Adrenal gland (tissue), 12 donors: ENCODE measurements around the gene KCNIP3. TPM values are rescaled to one million over a fixed set of nuclear protein-coding genes. Genes with fewer than 3 reads are reported as not detected.

Experiments
- DNase-seq, 7 donors: peaks; one replicate each; pipeline ENCODE4 v3.0.0-alpha.2; 2019 to 2020
- H3K27ac ChIP-seq, 5 donors: fragments of 200-600 bp; sonication (generic) in 4 of 5; 1 replicate in 3 of 5; 2 replicates in 2 of 5; pipeline versions ENCODE4 v1.5.1 to v1.8.0; 2016 to 2020; ENCODE audit warnings: mild to moderate bottlenecking in 1 of 5
- H3K27me3 ChIP-seq: fragments of 200-600 bp; 2 replicates; pipeline ENCODE4 v1.8.0; 2021
- H3K36me3 ChIP-seq, 2 donors: fragments of 200-600 bp; replicated peaks in 1 of 2; 1 replicate in 1 of 2; 2 replicates in 1 of 2; pipeline versions ENCODE4 v1.5.1 to v1.8.0; 2018 to 2022
- H3K4me1 ChIP-seq, 2 donors: fragments of 200-600 bp; replicated peaks in 1 of 2; 1 replicate in 1 of 2; 2 replicates in 1 of 2; pipeline versions ENCODE4 v1.5.1 to v1.8.0; 2018 to 2021
- H3K4me3 ChIP-seq, 4 donors: fragments of 200-600 bp; sonication (generic) in 3 of 4; one replicate each; pipeline ENCODE4 v1.5.1; 2016 to 2018
- H3K9me3 ChIP-seq, 3 donors: fragments of 200-600 bp; sonication (generic) in 1 of 3; replicated peaks in 1 of 3; 1 replicate in 2 of 3; 2 replicates in 1 of 3; pipeline versions ENCODE4 v1.5.1 to v1.8.0; 2016 to 2021
- CTCF ChIP-seq, 6 experiments: fragments of 450-650 bp in 4 of 6; fragments of 200-600 bp in 2 of 6; sonication (generic) in 1 of 6; IDR thresholded peaks; 1 replicate in 5 of 6; 2 replicates in 1 of 6; pipeline versions ENCODE4 v1.5.1 to v1.8.0; 2016 to 2021; ENCODE audit warnings: antibody characterized with exemption in 6 of 6, mild to moderate bottlenecking in 2 of 6, moderate library complexity in 1 of 6
- POLR2A ChIP-seq, 2 donors: fragments of 450-650 bp; IDR thresholded peaks; one replicate each; pipeline ENCODE4 v1.6.1; 2017; ENCODE audit warnings: antibody characterized with exemption in 2 of 2, mild to moderate bottlenecking in 2 of 2, moderate library complexity in 1 of 2
- WGBS, 4 donors: extraction: QIAGEN DNeasy Blood & Tissue Kit in 2 of 4; methylation state at CpG; one replicate each; pipeline versions ENCODE4 v1.1.5 to v1.1.7; 2013 to 2017; 5-methylcytosine and 5-hydroxymethylcytosine counted together
- intact Hi-C, 2 donors: fragments of 100-400 bp; cut with DNase I; formaldehyde crosslinking; loops; one replicate each; pipeline versions ENCODE4 v1.14.1 to v1.15.0; 2022 to 2023
- polyA plus RNA-seq, 3 donors: library from polyadenylated mRNA; stranded (reverse); fragments of 200-250 nt in 2 of 3; fragments of 350-450 nt in 1 of 3; fragmentation: Illumina TruSeq in 1 of 3; extraction: RNeasy Lipid Tissue Mini Kit (QIAGEN cat#74804) in 1 of 3; gene quantifications; one replicate each; pipeline ENCODE4 v1.2.3, GENCODE V29; 2013 to 2014
- total RNA-seq, 9 donors: library from RNA; depleted of rRNA in 4 of 9; stranded (reverse); fragments of >200 nt in 4 of 9; fragments of 120-200 nt in 1 of 9; fragmentation: NEBNext Ultra II Directional in 1 of 9; extraction: Animal tissue kit (Norgen Biotek cat#: 25700) in 1 of 9; gene quantifications; one replicate each; pipeline versions ENCODE4 v1.1.0 to v1.2.4, GENCODE V29; 2013 to 2023
- donor health status: healthy with polysubstance abuse.
- donor health status: Bipolar disorder and iron deficiency.
- donor health status: DM: yes; HTN: yes; CAD: no.
- donor health status: DM: no; HTN: no; CAD: no.
- donor health status: DM: no; HTN: no; CAD: no.
- donor health status: DM: yes; HTN: yes; CAD: no.

The KCNIP3 gene
- total and polyA plus RNA-seq, 12 donors = 0.54 to 6.3 (median 1.7) TPM

- Histone ChIP-seq H3K9me3 (no peaks in the 10 kb centered on the region), H3K27me3 (no peaks in the 10 kb centered on the region), H3K27ac (no peak overlapping the region), H3K4me3 (no peak overlapping the region), H3K36me3 (no peaks in the 10 kb centered on the region), H3K4me1 (no peaks in the 10 kb centered on the region)
- intact Hi-C loops = no loop called here
- 66 to 79% (median 76%) methylated on average over 2 of the region's 2 CpGs for WGBS, 4 donors
- TF ChIP-seq POLR2A (IDR thresholded peaks at IDR 0.05) = no peak
- DNase-seq = peak in 1 of 7 donors; percentile 3
Measured at GRCh38 chr2:95262896-95263542, 34.1 kb upstream of the KCNIP3 start.

GRCh38 chr2:95264624-95265023, 32.5 kb upstream of the KCNIP3 start:
- H3K36me3 ChIP-seq = no peaks in the 10 kb centered on the region
- H3K27me3 ChIP-seq = no peaks in the 10 kb centered on the region
- intact Hi-C loops = no loop called here
- H3K4me1 ChIP-seq = no peaks in the 10 kb centered on the region
- no peak overlapping the region for H3K4me3 ChIP-seq
- 50 to 62% (median 55%) methylated on average over 4 to 6 of the region's 6 CpGs for WGBS, 4 donors
- no peaks in the 10 kb centered on the region for H3K9me3 ChIP-seq
- no peak for TF ChIP-seq CTCF (IDR thresholded peaks at IDR 0.05)
- TF ChIP-seq POLR2A (IDR thresholded peaks at IDR 0.05) = no peak
- H3K27ac ChIP-seq = no peak overlapping the region
- DNase-seq = peak in 1 of 7 donors; percentile 3

- Histone ChIP-seq H3K9me3 (no peaks in the 10 kb centered on the region), H3K4me3 (no peak overlapping the region), H3K27ac (no peak overlapping the region), H3K4me1 (no peaks in the 10 kb centered on the region), H3K27me3 (no peaks in the 10 kb centered on the region), H3K36me3 (no peaks in the 10 kb centered on the region)
- DNase-seq = no peak
- WGBS, 4 donors = 78 to 85% (median 82%) methylated on average over 4 of the region's 4 CpGs
- TF ChIP-seq POLR2A (IDR thresholded peaks at IDR 0.05) = no peak
- no peak for TF ChIP-seq CTCF (IDR thresholded peaks at IDR 0.05)
- intact Hi-C loops = no loop called here
Measured at GRCh38 chr2:95265182-95265581, 32.0 kb upstream of the KCNIP3 start.

- Histone ChIP-seq H3K4me1 (no peaks in the 10 kb centered on the region), H3K27me3 (no peaks in the 10 kb centered on the region), H3K36me3 (no peaks in the 10 kb centered on the region), H3K9me3 (no peaks in the 10 kb centered on the region), H3K4me3 (no peak overlapping the region), H3K27ac (no peak overlapping the region)
- no peak for TF ChIP-seq POLR2A (IDR thresholded peaks at IDR 0.05)
- no peak for TF ChIP-seq CTCF (IDR thresholded peaks at IDR 0.05)
- peak in 2 of 7 donors; percentile 4 to 33 for DNase-seq
- 62 to 82% (median 72%) methylated on average over 5 to 10 of the region's 10 CpGs for WGBS, 4 donors
- intact Hi-C loops = no loop called here
Measured at GRCh38 chr2:95266781-95267430, 30.2 kb upstream of the KCNIP3 start.
